ENCODE results near the gene RANGAP1.

Gene RANGAP1

GRCh38 chr22:41240377-41241132 lies 45.4 kb downstream of the RANGAP1 start, which contains the start of gene CHADL:
Gene CHADL, minus strand, starts transcription at chr22:41240931. Its CDS starts 50 bp downstream, at chr22:41240881.
- H3K4me3 ChIP-seq (IDR thresholded peaks at IDR 0.05; ENCODE audit: insufficient read depth, low read depth, low read length), result no peak within 1 kb of the TSS
- H3K9ac ChIP-seq, result no peak within 1 kb of the TSS
- H3K4me2 ChIP-seq, result no peak within 1 kb of the TSS
- H3K27ac ChIP-seq, result no peak within 1 kb of the TSS
- H3K36me3 ChIP-seq (ENCODE audit: insufficient read depth), result no peaks in the 10 kb centered on the region
- no peaks in the 10 kb centered on the region for H4K20me1 ChIP-seq (ENCODE audit: insufficient read depth)
- no peak for TF ChIP-seq CTCF (conservative IDR thresholded peaks at IDR 0.05; ENCODE audit: low read depth, low read length)
- H3K79me2 ChIP-seq (ENCODE audit: insufficient read depth, low read depth), result no peaks in the 10 kb centered on the region
- H3K4me1 ChIP-seq (ENCODE audit: low read depth, poor library complexity, severe bottlenecking), result no peaks in the 10 kb centered on the region
- no peak within 1 kb of the TSS for H2AFZ ChIP-seq (ENCODE audit: low read depth)
- H3K27me3 ChIP-seq (ENCODE audit: insufficient read depth, low read depth), result no peaks in the 10 kb centered on the region

GRCh38 chr22:41239443-41240128 lies 46.4 kb downstream of the RANGAP1 start:
- no peak overlapping the region for H3K9ac ChIP-seq
- H3K27me3 ChIP-seq (ENCODE audit: insufficient read depth, low read depth), result no peaks in the 10 kb centered on the region
- no peak overlapping the region for H2AFZ ChIP-seq (ENCODE audit: low read depth)
- H3K4me2 ChIP-seq, result no peak overlapping the region
- TF ChIP-seq CTCF (conservative IDR thresholded peaks at IDR 0.05; ENCODE audit: low read depth, low read length), result no peak
- no peaks in the 10 kb centered on the region for H3K79me2 ChIP-seq (ENCODE audit: insufficient read depth, low read depth)
- H3K27ac ChIP-seq, result no peak overlapping the region
- no peaks in the 10 kb centered on the region for H4K20me1 ChIP-seq (ENCODE audit: insufficient read depth)
- H3K4me1 ChIP-seq (ENCODE audit: low read depth, poor library complexity, severe bottlenecking), result no peaks in the 10 kb centered on the region
- no peak overlapping the region for H3K4me3 ChIP-seq (IDR thresholded peaks at IDR 0.05; ENCODE audit: insufficient read depth, low read depth, low read length)
- no peaks in the 10 kb centered on the region for H3K36me3 ChIP-seq (ENCODE audit: insufficient read depth)

GRCh38 chr22:41238570-41239442 lies 47.2 kb downstream of the RANGAP1 start:
- Histone ChIP-seq H3K36me3 (ENCODE audit: insufficient read depth) (no peaks in the 10 kb centered on the region), H4K20me1 (ENCODE audit: insufficient read depth) (no peaks in the 10 kb centered on the region), H3K27ac (no peak overlapping the region), H3K27me3 (ENCODE audit: insufficient read depth, low read depth) (no peaks in the 10 kb centered on the region), H3K79me2 (ENCODE audit: insufficient read depth, low read depth) (no peaks in the 10 kb centered on the region), H3K9ac (no peak overlapping the region), H3K4me3 (IDR thresholded peaks at IDR 0.05; ENCODE audit: insufficient read depth, low read depth, low read length) (no peak overlapping the region), H3K4me2 (no peak overlapping the region), H3K4me1 (ENCODE audit: low read depth, poor library complexity, severe bottlenecking) (no peaks in the 10 kb centered on the region), H2AFZ (ENCODE audit: low read depth) (no peak overlapping the region)
- no peak for TF ChIP-seq CTCF (conservative IDR thresholded peaks at IDR 0.05; ENCODE audit: low read depth, low read length)

GRCh38 chr22:41237707-41238569 lies 48.0 kb downstream of the RANGAP1 start:
- no peak overlapping the region for H3K4me3 ChIP-seq (IDR thresholded peaks at IDR 0.05; ENCODE audit: insufficient read depth, low read depth, low read length)
- H3K36me3 ChIP-seq (ENCODE audit: insufficient read depth), result no peaks in the 10 kb centered on the region
- H3K4me2 ChIP-seq, result peak overlapping the region; percentile 44; the same call in 1 of the 2 replicates
- H3K9ac ChIP-seq, result no peak overlapping the region; the same call in 1 of the 2 replicates
- no peak overlapping the region for H3K27ac ChIP-seq
- H3K27me3 ChIP-seq (ENCODE audit: insufficient read depth, low read depth), result no peaks in the 10 kb centered on the region
- no peaks in the 10 kb centered on the region for H4K20me1 ChIP-seq (ENCODE audit: insufficient read depth)
- no peak; the same call in 1 of the 2 replicates for TF ChIP-seq CTCF (conservative IDR thresholded peaks at IDR 0.05; ENCODE audit: low read depth, low read length)
- H2AFZ ChIP-seq (ENCODE audit: low read depth), result peak overlapping the region; percentile 61
- no peaks in the 10 kb centered on the region for H3K4me1 ChIP-seq (ENCODE audit: low read depth, poor library complexity, severe bottlenecking)
- no peaks in the 10 kb centered on the region for H3K79me2 ChIP-seq (ENCODE audit: insufficient read depth, low read depth)

Measured in KMS-11 (cell line).